HCEC 1CT (cell line): ENCODE results near the gene RPS29.

Experiments
- DNase-seq: peaks from one replicate; pipeline ENCODE4 v3.0.0-alpha.2; 2017

RPS29 gene

GRCh38 chr14:49549446-49549845 is 36.7 kb downstream of the RPS29 start:
- DNase-seq: no peak

GRCh38 chr14:49546766-49547165 is 39.4 kb downstream of the RPS29 start:
- no peak for DNase-seq

- DNase-seq: no peak
Observed at GRCh38 chr14:49545716-49546115, 40.5 kb downstream of the RPS29 start.

- DNase-seq: no peak
Observed at GRCh38 chr14:49545071-49545470, 41.1 kb downstream of the RPS29 start.

GRCh38 chr14:49541049-49541448 is 45.1 kb downstream of the RPS29 start:
- no peak for DNase-seq

- DNase-seq: no peak
Observed at GRCh38 chr14:49538852-49539251, 47.3 kb downstream of the RPS29 start.
